Neural progenitor cell (in vitro differentiated cells): ENCODE data around the gene GALNT13.

Experiments used
- EZH2 ChIP-seq: fragments of 200-600 bp; sonication (generic); IDR thresholded peaks from 2 replicates; pipeline ENCODE4 v1.6.1; 2017; ENCODE audit warnings: antibody characterized with exemption, mild to moderate bottlenecking, moderate library complexity
- EZH2phosphoT487 ChIP-seq: fragments of 200-600 bp; sonication (generic); IDR thresholded peaks from 2 replicates; pipeline ENCODE4 v1.6.1; 2017; ENCODE audit warnings: antibody characterized with exemption
- TF ChIP-seq, protein P1 (sequence below): fragments of 200-600 bp; sonication (generic); IDR thresholded peaks from 2 replicates; pipeline ENCODE4 v1.5.1; 2017; ENCODE audit warnings: antibody characterized with exemption, mild to moderate bottlenecking

DNA sequence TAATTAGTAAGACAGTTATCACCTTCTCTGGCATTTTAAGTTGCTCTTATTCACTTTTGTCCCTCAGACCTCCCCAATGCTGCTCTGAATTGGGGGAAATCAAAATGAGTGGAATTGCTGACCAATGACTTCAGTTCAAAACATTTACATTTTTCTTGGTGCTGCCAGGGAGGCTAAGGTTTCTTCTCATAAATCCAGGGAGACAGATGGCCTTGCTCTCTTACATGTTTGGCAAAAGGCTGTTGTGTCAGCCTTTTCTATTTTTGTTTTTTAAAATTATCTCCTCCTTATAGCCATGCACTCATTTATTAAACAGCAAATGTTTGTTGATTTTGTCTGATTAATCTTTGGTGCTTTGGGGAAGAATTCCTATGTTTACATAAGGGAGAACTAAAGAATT is 82.0 kb downstream of the GALNT13 start:
- TF ChIP-seq, protein P1, sequence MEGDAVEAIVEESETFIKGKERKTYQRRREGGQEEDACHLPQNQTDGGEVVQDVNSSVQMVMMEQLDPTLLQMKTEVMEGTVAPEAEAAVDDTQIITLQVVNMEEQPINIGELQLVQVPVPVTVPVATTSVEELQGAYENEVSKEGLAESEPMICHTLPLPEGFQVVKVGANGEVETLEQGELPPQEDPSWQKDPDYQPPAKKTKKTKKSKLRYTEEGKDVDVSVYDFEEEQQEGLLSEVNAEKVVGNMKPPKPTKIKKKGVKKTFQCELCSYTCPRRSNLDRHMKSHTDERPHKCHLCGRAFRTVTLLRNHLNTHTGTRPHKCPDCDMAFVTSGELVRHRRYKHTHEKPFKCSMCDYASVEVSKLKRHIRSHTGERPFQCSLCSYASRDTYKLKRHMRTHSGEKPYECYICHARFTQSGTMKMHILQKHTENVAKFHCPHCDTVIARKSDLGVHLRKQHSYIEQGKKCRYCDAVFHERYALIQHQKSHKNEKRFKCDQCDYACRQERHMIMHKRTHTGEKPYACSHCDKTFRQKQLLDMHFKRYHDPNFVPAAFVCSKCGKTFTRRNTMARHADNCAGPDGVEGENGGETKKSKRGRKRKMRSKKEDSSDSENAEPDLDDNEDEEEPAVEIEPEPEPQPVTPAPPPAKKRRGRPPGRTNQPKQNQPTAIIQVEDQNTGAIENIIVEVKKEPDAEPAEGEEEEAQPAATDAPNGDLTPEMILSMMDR = no peak
- TF ChIP-seq EZH2 = no peak
- no peak for TF ChIP-seq EZH2phosphoT487
